Measurements from ENCODE around the gene CXCL1.

CXCL1 gene

GRCh38 chr4:73869130-73870055, at the start of gene CXCL1:
Gene CXCL1, plus strand, starts transcription at chr4:73869393. Its CDS starts 78 bp downstream, at chr4:73869471.
- in situ Hi-C loops (cut with HindIII; ENCODE audit: low sequenced_read_pairs): no loop called here

- in situ Hi-C loops (cut with HindIII; ENCODE audit: low sequenced_read_pairs): no loop called here
Measured at GRCh38 chr4:73821325-73821724, 47.9 kb upstream of the CXCL1 start.

- in situ Hi-C loops (cut with HindIII; ENCODE audit: low sequenced_read_pairs): no loop called here
Measured at GRCh38 chr4:73822389-73822788, 46.8 kb upstream of the CXCL1 start.

- in situ Hi-C loops (cut with HindIII; ENCODE audit: low sequenced_read_pairs): no loop called here
Measured at GRCh38 chr4:73822812-73823504, 46.2 kb upstream of the CXCL1 start.

- in situ Hi-C loops (cut with HindIII; ENCODE audit: low sequenced_read_pairs): no loop called here
Measured at GRCh38 chr4:73823760-73824159, 45.4 kb upstream of the CXCL1 start.

GRCh38 chr4:73828956-73829355, 40.2 kb upstream of the CXCL1 start:
- in situ Hi-C loops (cut with HindIII; ENCODE audit: low sequenced_read_pairs): no loop called here

- in situ Hi-C loops (cut with HindIII; ENCODE audit: low sequenced_read_pairs): no loop called here
Measured at GRCh38 chr4:73831569-73831968, 37.6 kb upstream of the CXCL1 start.

- in situ Hi-C loops (cut with HindIII; ENCODE audit: low sequenced_read_pairs): no loop called here
Measured at GRCh38 chr4:73832651-73833237, 36.4 kb upstream of the CXCL1 start.

- in situ Hi-C loops (cut with HindIII; ENCODE audit: low sequenced_read_pairs): no loop called here
Measured at GRCh38 chr4:73836373-73837279, 32.6 kb upstream of the CXCL1 start, which contains the start of gene CXCL6. Gene CXCL6, plus strand, starts transcription at chr4:73836678. Its CDS starts 73 bp downstream, at chr4:73836751.

- in situ Hi-C loops (cut with HindIII; ENCODE audit: low sequenced_read_pairs): no loop called here
Measured at GRCh38 chr4:73839071-73839470, 30.1 kb upstream of the CXCL1 start.

GRCh38 chr4:73839715-73840114, 29.5 kb upstream of the CXCL1 start:
- in situ Hi-C loops (cut with HindIII; ENCODE audit: low sequenced_read_pairs): no loop called here

- in situ Hi-C loops (cut with HindIII; ENCODE audit: low sequenced_read_pairs): no loop called here
Measured at GRCh38 chr4:73841243-73841925, 27.8 kb upstream of the CXCL1 start.

- in situ Hi-C loops (cut with HindIII; ENCODE audit: low sequenced_read_pairs): no loop called here
Measured at GRCh38 chr4:73842696-73843095, 26.5 kb upstream of the CXCL1 start.

- in situ Hi-C loops (cut with HindIII; ENCODE audit: low sequenced_read_pairs): no loop called here
Measured at GRCh38 chr4:73843369-73843768, 25.8 kb upstream of the CXCL1 start.

GRCh38 chr4:73844345-73844744, 24.8 kb upstream of the CXCL1 start:
- in situ Hi-C loops (cut with HindIII; ENCODE audit: low sequenced_read_pairs): no loop called here

- in situ Hi-C loops (cut with HindIII; ENCODE audit: low sequenced_read_pairs): no loop called here
Measured at GRCh38 chr4:73844806-73845205, 24.4 kb upstream of the CXCL1 start.

- in situ Hi-C loops (cut with HindIII; ENCODE audit: low sequenced_read_pairs): no loop called here
Measured at GRCh38 chr4:73847526-73848182, 21.5 kb upstream of the CXCL1 start.

- in situ Hi-C loops (cut with HindIII; ENCODE audit: low sequenced_read_pairs): no loop called here
Measured at GRCh38 chr4:73848183-73848777, 20.9 kb upstream of the CXCL1 start.

All from endothelial cell of hepatic sinusoid (primary cell).